Amygdala (tissue), 56 donors: Measurements from ENCODE around the gene SERINC5.
A peak's percentile ranks its signal among the peaks of the same experiment; 100 is the strongest.

Source experiments
- DNase-seq, 56 donors: peaks; one replicate each; lab custom pipeline; 2025; lab: John Stamatoyannopoulos, UW

SERINC5 gene

GRCh38 chr5:80072103-80073073, 183.5 kb downstream of the SERINC5 start:
- DNase-seq, result peak in 3 of 56 donors; percentile 16 to 58 (median 29)

DNA sequence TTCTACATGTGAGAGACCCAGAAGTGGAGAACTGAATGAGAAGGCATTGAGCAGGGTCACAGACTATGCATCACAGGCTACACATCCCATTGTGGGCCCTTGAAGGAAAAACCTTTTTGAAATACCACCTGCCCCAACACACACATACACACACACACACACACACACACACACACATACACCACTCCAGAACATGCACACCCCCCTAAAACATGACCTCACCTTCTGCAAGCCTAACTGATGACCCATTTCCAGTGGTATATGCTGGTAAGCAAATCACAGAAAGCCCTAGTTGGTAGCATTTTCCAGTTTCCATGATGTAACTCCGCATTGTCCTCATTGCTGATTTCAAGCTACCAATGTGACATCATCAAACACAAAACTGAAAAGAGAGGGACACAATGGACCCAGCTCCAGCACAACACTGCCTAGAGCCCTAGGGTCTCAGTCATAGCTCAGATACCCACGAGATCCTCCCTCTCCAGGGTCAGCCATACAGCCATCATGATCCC, 184.3 kb downstream of the SERINC5 start:
- no peak for DNase-seq

DNA sequence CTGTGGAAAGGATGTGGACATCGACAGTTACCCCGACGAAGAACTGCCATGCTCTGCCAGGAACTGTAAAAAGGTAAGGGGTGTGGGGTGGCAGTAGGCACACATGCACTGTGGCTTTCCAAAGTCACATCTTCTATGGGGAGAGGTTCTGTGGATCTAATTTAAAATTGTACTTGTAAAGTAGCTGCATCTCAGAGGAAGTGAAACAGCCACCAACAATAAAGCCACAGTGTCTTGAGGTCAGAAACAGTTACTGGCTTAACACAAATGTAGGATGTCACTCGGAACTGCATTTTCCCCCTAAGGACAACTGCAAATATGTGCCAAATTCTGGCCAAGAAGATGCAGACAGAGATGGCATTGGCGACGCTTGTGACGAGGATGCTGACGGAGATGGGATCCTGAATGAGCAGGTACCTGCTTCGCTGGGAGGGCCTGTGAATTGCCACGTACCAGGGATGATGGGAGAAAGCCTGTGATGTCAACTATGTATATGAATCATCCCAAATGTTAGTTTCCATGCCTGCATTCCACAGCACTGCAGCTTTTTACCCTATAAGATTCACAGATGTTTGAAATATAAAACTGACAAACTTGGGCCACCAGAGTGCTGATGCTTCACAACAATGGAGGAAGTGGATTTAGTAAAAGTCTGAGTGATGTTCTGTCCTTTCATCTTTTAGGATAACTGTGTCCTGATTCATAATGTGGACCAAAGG, 185.4 kb downstream of the SERINC5 start:
- DNase-seq, result no peak

GRCh38 chr5:80069918-80070318, 185.9 kb downstream of the SERINC5 start:
- DNase-seq, result peak in 8 of 56 donors; percentile 6 to 26 (median 14)

GRCh38 chr5:80069251-80069800, 186.5 kb downstream of the SERINC5 start:
- no peak for DNase-seq

DNA sequence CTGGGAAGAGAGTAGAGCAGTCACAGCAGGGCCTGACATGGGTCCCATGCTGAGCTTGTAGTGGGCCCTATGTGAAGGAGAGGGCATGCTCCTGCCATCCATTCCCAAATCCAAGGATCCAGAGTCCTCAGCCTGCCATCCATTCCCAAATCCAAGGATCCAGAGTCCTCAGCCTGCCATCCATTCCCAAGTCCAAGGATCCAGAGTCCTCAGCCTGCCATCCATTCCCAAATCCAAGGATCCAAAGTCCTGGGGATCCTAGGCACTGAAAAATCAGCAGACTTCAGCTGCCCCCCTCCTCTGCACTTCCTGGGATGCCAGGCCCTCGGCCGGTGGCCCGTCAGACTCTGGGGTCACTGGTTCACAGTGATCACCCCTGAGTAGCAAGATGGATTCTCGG, 187.1 kb downstream of the SERINC5 start:
- DNase-seq, result no peak

DNA sequence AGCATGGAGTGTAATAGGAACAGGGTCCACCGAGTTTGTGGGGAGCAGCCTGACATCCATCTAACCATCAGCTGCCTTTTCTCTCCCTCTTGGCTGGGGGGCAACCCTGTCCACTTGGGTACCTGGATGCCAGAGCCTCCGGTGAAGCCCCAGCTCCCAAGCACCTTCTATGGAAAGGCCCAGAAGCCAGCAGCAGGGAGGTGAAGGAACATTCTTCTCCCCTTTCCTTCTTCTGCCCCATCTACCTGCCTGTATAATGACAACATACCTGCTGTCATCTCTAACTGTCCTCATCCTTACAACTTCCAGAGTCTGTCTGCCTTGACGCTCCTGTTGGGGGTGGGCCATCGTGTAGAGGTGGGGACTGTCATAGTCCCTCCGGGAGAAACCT, 187.6 kb downstream of the SERINC5 start:
- no peak for DNase-seq

GRCh38 chr5:80067531-80068245, 188.2 kb downstream of the SERINC5 start:
- no peak for DNase-seq

DNA sequence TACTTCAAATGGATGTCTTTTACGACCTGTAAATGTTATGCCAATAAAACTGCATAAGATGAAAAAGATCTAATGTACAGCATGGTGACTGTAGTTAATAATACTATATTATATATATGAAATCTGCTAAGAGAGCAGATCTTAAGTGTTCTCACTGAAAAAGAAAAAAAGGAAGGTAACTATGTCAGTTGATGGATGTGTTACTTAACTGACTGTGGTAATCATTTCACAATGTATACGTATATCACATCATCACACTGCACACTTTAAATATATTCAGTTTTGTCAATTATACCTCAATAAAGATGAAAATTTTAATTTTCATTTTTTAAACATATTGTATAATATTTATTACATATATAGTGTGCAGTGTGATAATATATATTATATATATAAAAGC, 188.8 kb downstream of the SERINC5 start:
- DNase-seq, result no peak

- DNase-seq, result no peak
These were observed 191.7 kb downstream of the SERINC5 start for GRCh38 chr5:80064124-80064523.
